HCT116 (cell line): ENCODE measurements around the gene CORO7. TPM values are rescaled to one million over a fixed set of nuclear protein-coding genes. Genes with fewer than 3 reads are reported as not detected.

Source experiments
- ATAC-seq: fragments of 200-7000 bp; cut with Tn5 transposase; 2 replicates; pipeline ENCODE4 v1.9.1; 2020; ENCODE audit warnings: mild to moderate bottlenecking, moderate library complexity
- BruUV-seq: library from RNA; stranded (reverse); fragments of 400-500 nt; replicated peaks from 2 replicates; lab custom pipeline; 2021; lab: Mats Ljungman, UMichigan
- CTCF ChIA-PET: fragments of 300-600 bp; sonication (Branson Sonifier 250); formaldehyde crosslinking; loops from one replicate; lab custom pipeline; 2021; ENCODE audit warnings: antibody characterized with exemption; lab: Charles Lee
- POLR2A ChIA-PET: fragments of 300-600, 350-600 bp; sonication (Branson Sonifier 250); formaldehyde crosslinking; loops from one replicate; lab custom pipeline; 2021; ENCODE audit warnings: antibody characterized with exemption; lab: Charles Lee
- RAD21 ChIA-PET, 2 experiments: fragments of 300-600 bp; sonication (Branson Sonifier 250); formaldehyde crosslinking; loops; one replicate each; lab custom pipeline; 2023; ENCODE audit warnings: low total read pairs in 2 of 2; ENCODE audit not compliant: uncharacterized antibody in 2 of 2, unreplicated experiment in 2 of 2, low non-redundant PET in 1 of 2; lab: Charles Lee
- DNase-seq: peaks from one replicate; pipeline ENCODE4 v3.0.0-alpha.2; 2010; ENCODE audit warnings: low read depth, low spot score
- H2AFZ ChIP-seq: fragments of 200-600 bp; shearing (Covaris generic), sonication (generic); 2 replicates; pipeline ENCODE4 v1.6.1; 2017; ENCODE audit warnings: low read depth, mixed run types, mixed read lengths, antibody characterized with exemption, low read length; ENCODE audit not compliant: poor library complexity, severe bottlenecking
- H3K27ac ChIP-seq: 2 replicates; pipeline ENCODE4 v1.5.1; 2012; ENCODE audit warnings: low read depth, low read length
- H3K27me3 ChIP-seq: fragments of 200-600 bp; sonication (generic); 2 replicates; pipeline ENCODE4 v1.6.1; 2016; ENCODE audit warnings: mixed run types, low read length, mixed read lengths; ENCODE audit not compliant: insufficient read depth
- H3K36me3 ChIP-seq, 2 experiments: fragments of 200-500 bp in 1 of 2; fragments of 200-600 bp in 1 of 2; sonication (Bioruptor generic) in 1 of 2; sonication (generic) in 1 of 2; 2 replicates each; pipeline versions ENCODE4 v1.5.1 to v1.6.1; 2014 to 2016; ENCODE audit warnings: low read length in 2 of 2, inconsistent platforms in 1 of 2, mixed read lengths in 1 of 2, mixed run types in 1 of 2; ENCODE audit not compliant: insufficient read depth in 2 of 2, control insufficient read depth in 1 of 2
- H3K4me1 ChIP-seq, 2 experiments: fragments of 200-600 bp in 1 of 2; sonication (generic) in 1 of 2; 2 replicates each; pipeline versions ENCODE4 v1.5.1 to v1.6.1; 2012 to 2017; ENCODE audit warnings: low read length in 2 of 2, inconsistent platforms in 1 of 2, mild to moderate bottlenecking in 1 of 2, mixed read lengths in 1 of 2, mixed run types in 1 of 2, moderate library complexity in 1 of 2; ENCODE audit not compliant: insufficient read depth in 2 of 2, control insufficient read depth in 1 of 2
- H3K4me2 ChIP-seq: fragments of 200-600 bp; sonication (generic); 2 replicates; pipeline ENCODE4 v1.6.1; 2017; ENCODE audit warnings: mixed run types, low read length, mixed read lengths
- H3K4me3 ChIP-seq, 2 experiments: fragments of 200-600 bp in 1 of 2; sonication (generic) in 1 of 2; replicated peaks in 1 of 2; 2 replicates each; pipeline ENCODE4 v1.5.1; 2011 to 2016; ENCODE audit warnings: low read length in 2 of 2, control low read depth in 1 of 2, low read depth in 1 of 2, mild to moderate bottlenecking in 1 of 2, mixed read lengths in 1 of 2, mixed run types in 1 of 2
- H3K79me2 ChIP-seq: fragments of 200-600 bp; sonication (generic); 2 replicates; pipeline ENCODE4 v1.6.1; 2017; ENCODE audit warnings: mild to moderate bottlenecking, mixed run types, low read length, moderate library complexity, mixed read lengths; ENCODE audit not compliant: insufficient read depth
- H3K9ac ChIP-seq: fragments of 200-600 bp; sonication (generic); 2 replicates; pipeline ENCODE4 v1.6.1; 2016; ENCODE audit warnings: low read length, mixed read lengths
- H3K9me2 ChIP-seq: fragments of 200-600 bp; sonication (generic), shearing (Covaris generic); 2 replicates; pipeline ENCODE4 v1.6.1; 2017; ENCODE audit warnings: mixed run types, mild to moderate bottlenecking, moderate library complexity; ENCODE audit not compliant: insufficient read depth
- H3K9me3 ChIP-seq, 2 experiments: fragments of 200-500 bp in 1 of 2; fragments of 200-600 bp in 1 of 2; sonication (Bioruptor generic) in 1 of 2; sonication (generic) in 1 of 2; 2 replicates each; pipeline ENCODE4 v1.6.1; 2014 to 2017; ENCODE audit warnings: low read length in 2 of 2, mixed read lengths in 2 of 2, inconsistent platforms in 1 of 2, low read depth in 1 of 2, mild to moderate bottlenecking in 1 of 2, mixed run types in 1 of 2, moderate library complexity in 1 of 2; ENCODE audit not compliant: control insufficient read depth in 1 of 2, insufficient read depth in 1 of 2
- H4K20me1 ChIP-seq: fragments of 200-600 bp; sonication (generic), shearing (Covaris generic); 2 replicates; pipeline ENCODE4 v1.6.1; 2017; ENCODE audit warnings: mixed run types, mild to moderate bottlenecking, moderate library complexity; ENCODE audit not compliant: insufficient read depth
- CEBPB ChIP-seq: IDR thresholded peaks from 2 replicates; pipeline ENCODE4 v1.6.1; 2012; ENCODE audit warnings: low read depth
- EGR1 ChIP-seq: IDR thresholded peaks from 2 replicates; pipeline ENCODE4 v1.6.1; 2012; ENCODE audit warnings: low read depth
- ELF1 ChIP-seq: IDR thresholded peaks from 2 replicates; pipeline ENCODE4 v1.6.1; 2012; ENCODE audit warnings: low read depth, borderline replicate concordance
- EZH2 ChIP-seq: fragments of 200-600 bp; sonication (generic); IDR thresholded peaks from 2 replicates; pipeline ENCODE4 v1.6.1; 2017; ENCODE audit warnings: antibody characterized with exemption, mixed run types
- EZH2phosphoT487 ChIP-seq: fragments of 200-600 bp; IDR thresholded peaks from 2 replicates; pipeline ENCODE4 v1.6.1; 2018; ENCODE audit warnings: antibody characterized with exemption, borderline replicate concordance
- FOSL1 ChIP-seq: IDR thresholded peaks from 2 replicates; pipeline ENCODE4 v1.6.1; 2012; ENCODE audit warnings: low read depth
- JUND ChIP-seq: IDR thresholded peaks from 2 replicates; pipeline ENCODE4 v1.6.1; 2012
- POLR2AphosphoS5 ChIP-seq: IDR thresholded peaks from 2 replicates; pipeline ENCODE4 v1.6.1; 2011; ENCODE audit warnings: mild to moderate bottlenecking, low read depth, low read length, moderate library complexity
- SIN3A ChIP-seq: IDR thresholded peaks from 2 replicates; pipeline ENCODE4 v1.6.1; 2012; ENCODE audit warnings: low read depth
- SP1 ChIP-seq: IDR thresholded peaks from 2 replicates; pipeline ENCODE4 v1.6.1; 2012; ENCODE audit warnings: low read depth
- YY1 ChIP-seq: IDR thresholded peaks from 2 replicates; pipeline ENCODE4 v1.6.1; 2011; ENCODE audit warnings: low read length, low read depth, moderate library complexity, mild to moderate bottlenecking; ENCODE audit not compliant: insufficient replicate concordance; ENCODE audit errors: extremely low read depth
- ZFX ChIP-seq: fragments of 450-650 bp; IDR thresholded peaks from 2 replicates; pipeline ENCODE4 v1.6.1; 2017
- ZNF274 ChIP-seq: fragments of 200-500 bp; sonication (Bioruptor generic); IDR thresholded peaks from 2 replicates; pipeline ENCODE4 v1.6.1; 2014; ENCODE audit warnings: mild to moderate bottlenecking, low read depth, low read length, inconsistent platforms
- intact Hi-C: fragments of 100-400 bp; cut with micrococcal nuclease; formaldehyde crosslinking; loops from 2 replicates; pipeline ENCODE4 v1.10.0; 2022
- total RNA-seq: library from RNA; stranded (reverse); gene quantifications from one replicate; pipeline ENCODE4 v1.2.1, GENCODE V29; 2021; ENCODE audit not compliant: unreplicated experiment
- TF ChIP-seq, protein P1 (sequence below): IDR thresholded peaks from 2 replicates; pipeline ENCODE4 v1.6.1; 2012
- TF ChIP-seq, protein P2 (sequence below): IDR thresholded peaks from 2 replicates; pipeline ENCODE4 v1.6.1; 2012; ENCODE audit warnings: low read depth
- TF ChIP-seq, protein P3 (sequence below): IDR thresholded peaks from 2 replicates; pipeline ENCODE4 v1.6.1; 2012

The CORO7 gene
- total RNA-seq, 1 experiment from 2014 or later, result 21.3 TPM

DNA sequence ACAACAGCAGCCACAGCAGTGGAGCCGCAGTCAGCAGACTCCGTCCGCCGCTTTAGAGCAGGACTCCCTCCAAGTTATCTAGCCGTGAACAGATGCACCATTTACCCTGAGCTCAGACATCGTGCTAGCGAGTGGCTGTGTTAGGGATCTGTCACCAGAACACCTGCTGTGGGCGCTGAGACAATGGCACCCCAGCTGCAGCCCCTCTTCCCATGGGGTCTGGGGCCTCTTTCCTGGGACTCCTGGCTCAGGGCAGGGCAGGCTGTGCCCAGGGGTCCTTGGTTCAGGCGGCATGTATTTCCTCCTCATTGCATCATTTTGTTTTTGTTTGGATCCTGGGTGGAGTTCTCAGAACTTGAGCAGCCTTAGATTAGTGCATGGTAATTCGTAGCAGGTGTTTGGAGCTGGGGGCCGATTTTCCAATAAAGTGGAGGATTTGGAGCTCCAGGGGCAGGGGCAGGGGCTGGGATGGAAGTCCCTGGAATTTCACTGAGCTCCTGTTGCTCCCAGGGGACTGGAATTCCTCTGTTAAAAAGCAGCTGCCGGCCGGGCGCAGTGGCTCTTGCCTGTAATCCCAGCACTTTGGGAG, 34.6 kb upstream of the CORO7 start:
- RAD21 ChIA-PET, result no interaction called here

DNA sequence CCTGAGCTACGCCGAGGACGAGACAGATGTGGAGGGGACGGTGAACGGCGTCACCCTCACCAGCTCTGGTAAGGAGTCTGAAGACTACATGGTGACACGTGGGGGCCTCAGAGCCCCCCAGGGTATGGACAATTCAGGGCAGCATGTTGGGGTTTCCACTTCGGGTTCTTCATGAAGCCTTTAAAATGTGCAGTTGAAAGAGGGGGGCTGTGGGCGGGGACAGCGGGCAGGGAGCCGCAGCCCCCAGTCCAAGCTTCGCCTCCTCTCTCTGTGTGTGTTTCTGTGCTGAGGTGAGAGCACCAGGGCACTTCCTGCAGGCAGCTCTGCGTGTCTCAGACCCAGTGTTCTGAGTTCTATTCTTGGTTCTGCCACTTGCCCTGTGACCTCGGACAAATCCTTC, 34.0 kb upstream of the CORO7 start:
- no peak overlapping the region for H3K27ac ChIP-seq
- H3K79me2 ChIP-seq, result peaks cover 3% of the 10 kb centered on the region; the same call in 1 of the 2 replicates
- POLR2A ChIA-PET, result no interaction called here
- ATAC-seq (no peak), DNase-seq (no peak)
- H4K20me1 ChIP-seq, result no peaks in the 10 kb centered on the region
- no peaks in the 10 kb centered on the region for H3K9me2 ChIP-seq
- CTCF ChIA-PET, result no interaction called here
- RAD21 ChIA-PET, result no interaction called here
- no peak overlapping the region for H3K4me3 ChIP-seq
- no peaks in the 10 kb centered on the region for H3K4me1 ChIP-seq
- no peaks in the 10 kb centered on the region for H3K9me3 ChIP-seq
- no peaks in the 10 kb centered on the region for H3K27me3 ChIP-seq
- intact Hi-C loops, result no loop called here
- no peak overlapping the region for H3K9ac ChIP-seq
- H3K4me2 ChIP-seq, result no peak overlapping the region
- H2AFZ ChIP-seq, result no peak overlapping the region
- no TSS peak for BruUV-seq
- H3K36me3 ChIP-seq, result peaks cover 18 to 68% of the 10 kb centered on the region in 2 experiments
- TF ChIP-seq, protein P1, sequence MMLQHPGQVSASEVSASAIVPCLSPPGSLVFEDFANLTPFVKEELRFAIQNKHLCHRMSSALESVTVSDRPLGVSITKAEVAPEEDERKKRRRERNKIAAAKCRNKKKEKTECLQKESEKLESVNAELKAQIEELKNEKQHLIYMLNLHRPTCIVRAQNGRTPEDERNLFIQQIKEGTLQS, result no peak
- TF ChIP-seq JUND (no peak), ZFX (no peak), EZH2phosphoT487 (no peak), SIN3A (no peak), EZH2 (no peak), ELF1 (no peak), ZNF274 (no peak), CEBPB (no peak), EGR1 (no peak), YY1 (no peak)
- TF ChIP-seq, protein P2, sequence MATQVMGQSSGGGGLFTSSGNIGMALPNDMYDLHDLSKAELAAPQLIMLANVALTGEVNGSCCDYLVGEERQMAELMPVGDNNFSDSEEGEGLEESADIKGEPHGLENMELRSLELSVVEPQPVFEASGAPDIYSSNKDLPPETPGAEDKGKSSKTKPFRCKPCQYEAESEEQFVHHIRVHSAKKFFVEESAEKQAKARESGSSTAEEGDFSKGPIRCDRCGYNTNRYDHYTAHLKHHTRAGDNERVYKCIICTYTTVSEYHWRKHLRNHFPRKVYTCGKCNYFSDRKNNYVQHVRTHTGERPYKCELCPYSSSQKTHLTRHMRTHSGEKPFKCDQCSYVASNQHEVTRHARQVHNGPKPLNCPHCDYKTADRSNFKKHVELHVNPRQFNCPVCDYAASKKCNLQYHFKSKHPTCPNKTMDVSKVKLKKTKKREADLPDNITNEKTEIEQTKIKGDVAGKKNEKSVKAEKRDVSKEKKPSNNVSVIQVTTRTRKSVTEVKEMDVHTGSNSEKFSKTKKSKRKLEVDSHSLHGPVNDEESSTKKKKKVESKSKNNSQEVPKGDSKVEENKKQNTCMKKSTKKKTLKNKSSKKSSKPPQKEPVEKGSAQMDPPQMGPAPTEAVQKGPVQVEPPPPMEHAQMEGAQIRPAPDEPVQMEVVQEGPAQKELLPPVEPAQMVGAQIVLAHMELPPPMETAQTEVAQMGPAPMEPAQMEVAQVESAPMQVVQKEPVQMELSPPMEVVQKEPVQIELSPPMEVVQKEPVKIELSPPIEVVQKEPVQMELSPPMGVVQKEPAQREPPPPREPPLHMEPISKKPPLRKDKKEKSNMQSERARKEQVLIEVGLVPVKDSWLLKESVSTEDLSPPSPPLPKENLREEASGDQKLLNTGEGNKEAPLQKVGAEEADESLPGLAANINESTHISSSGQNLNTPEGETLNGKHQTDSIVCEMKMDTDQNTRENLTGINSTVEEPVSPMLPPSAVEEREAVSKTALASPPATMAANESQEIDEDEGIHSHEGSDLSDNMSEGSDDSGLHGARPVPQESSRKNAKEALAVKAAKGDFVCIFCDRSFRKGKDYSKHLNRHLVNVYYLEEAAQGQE, result no peak
- TF ChIP-seq, protein P3, sequence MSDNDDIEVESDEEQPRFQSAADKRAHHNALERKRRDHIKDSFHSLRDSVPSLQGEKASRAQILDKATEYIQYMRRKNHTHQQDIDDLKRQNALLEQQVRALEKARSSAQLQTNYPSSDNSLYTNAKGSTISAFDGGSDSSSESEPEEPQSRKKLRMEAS, result no peak

More for the DNA sequence above, 34.6 kb upstream of the CORO7 start:
- Histone ChIP-seq H3K4me1 (no peaks in the 10 kb centered on the region), H3K27ac (no peak overlapping the region), H3K79me2 (peaks cover 3% of the 10 kb centered on the region; the same call in 1 of the 2 replicates), H3K9ac (no peak overlapping the region), H3K27me3 (no peaks in the 10 kb centered on the region), H3K4me3 (no peak overlapping the region), H3K9me2 (no peaks in the 10 kb centered on the region), H3K36me3 (peaks cover 20 to 72% of the 10 kb centered on the region in 2 experiments), H3K9me3 (no peaks in the 10 kb centered on the region), H2AFZ (no peak overlapping the region), H4K20me1 (no peaks in the 10 kb centered on the region), H3K4me2 (no peak overlapping the region)
- ChIA-PET POLR2A (no interaction called here), CTCF (interaction anchor here (0.6 kb wide), 1 partner anchor 90 kb away, joined by 3 read pairs; no protein-coding TSS in a partner anchor)
- intact Hi-C loops, result no loop called here
- DNase-seq (no peak), ATAC-seq (no peak)
- no TSS peak for BruUV-seq
- TF ChIP-seq CEBPB (peak; percentile 32; the same call in 1 of the 2 replicates), SP1 (no peak), FOSL1 (no peak), POLR2AphosphoS5 (no peak)
- TF ChIP-seq, protein P3, result no peak
